Esophagus muscularis mucosa (tissue), 4 donors: Measurements from ENCODE around the gene NOL3.

ENCODE experiments used
- CTCF ChIP-seq, 3 experiments: fragments of 200-600 bp in 2 of 3; fragments of 450-650 bp in 1 of 3; sonication (generic) in 2 of 3; IDR thresholded peaks; one replicate each; pipeline ENCODE4 v1.5.1; 2017 to 2019; ENCODE audit warnings: antibody characterized with exemption in 3 of 3, mild to moderate bottlenecking in 2 of 3, moderate library complexity in 1 of 3
- EP300 ChIP-seq: sonication (generic); formaldehyde crosslinking; IDR thresholded peaks from one replicate; pipeline ENCODE4 v1.6.1; 2017; ENCODE audit warnings: antibody characterized with exemption
- POLR2A ChIP-seq: fragments of 450-650 bp; IDR thresholded peaks from one replicate; pipeline ENCODE4 v1.6.1; 2017; ENCODE audit warnings: antibody characterized with exemption, moderate library complexity, mild to moderate bottlenecking, low read depth

DNA sequence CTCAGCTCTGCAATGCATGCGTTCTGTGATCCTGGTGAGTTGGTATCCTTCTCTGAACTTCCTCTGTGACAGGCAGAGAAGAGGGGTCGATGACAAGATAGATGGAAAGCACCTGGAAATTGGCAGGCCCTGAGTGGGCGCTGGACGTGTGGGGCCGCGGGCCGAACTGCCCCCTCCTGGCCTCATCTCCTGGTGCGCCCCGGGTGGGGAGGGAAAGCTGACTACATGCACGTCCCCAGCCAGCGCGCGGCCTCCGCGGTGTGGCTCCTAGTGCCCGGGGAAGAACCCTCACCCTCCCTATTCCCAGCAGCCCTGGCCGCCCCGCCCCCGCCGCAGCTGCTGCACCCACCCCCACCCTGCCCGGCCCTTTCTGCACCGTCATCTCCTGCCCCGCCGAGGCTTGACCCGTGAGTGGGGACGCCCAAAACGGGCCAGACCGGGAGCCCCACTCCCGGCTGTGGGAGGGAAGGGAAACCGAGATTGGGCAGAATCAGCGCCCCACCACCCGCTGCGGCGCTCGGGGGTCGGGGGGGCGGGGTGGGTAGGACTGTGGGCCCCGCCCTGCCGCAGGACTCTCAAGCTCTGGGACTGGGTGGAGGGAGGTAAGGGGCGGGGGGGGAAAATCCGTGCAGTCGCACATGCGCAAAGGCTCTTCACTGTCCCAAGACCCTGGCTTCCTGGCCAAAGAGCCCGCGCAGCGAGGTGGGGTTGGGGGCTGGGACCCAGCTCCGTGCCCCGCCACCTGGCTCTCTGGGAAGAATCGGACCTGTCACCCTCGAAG lies at the start of gene NOL3:
- no peak for TF ChIP-seq EP300
- no peak for TF ChIP-seq CTCF (IDR thresholded peaks at IDR 0.05)
- peak; percentile 30 for TF ChIP-seq POLR2A
